ENCODE measurements around the gene AMFR.

GRCh38 chr16:56324406-56324805 lies 100.9 kb downstream of the AMFR start:
- TF ChIP-seq CTCF (conservative IDR thresholded peaks at IDR 0.05 in 1 of 2, IDR thresholded peaks at IDR 0.05 in 1 of 2; ENCODE audit: extremely low read depth in 1 of 2, insufficient read depth in 1 of 2, low read depth in 1 of 2, low read length in 2 of 2): no peak
- no peak for TF ChIP-seq EZH2 (IDR thresholded peaks at IDR 0.05; ENCODE audit: borderline replicate concordance, low read length)
